NCI-H82 treated with DMSO at 0.1 percent for 48 hours (cell line): Measurements from ENCODE around the gene SIAH1.
"Not testable (repeated sequence)": the region's sequence is repeated elsewhere in the genome, so short reads cannot be mapped to it uniquely, and the experiment has no call there.

Experiments
- DNase-seq: peaks from one replicate; lab custom pipeline; 2025; ENCODE audit not compliant: unreplicated experiment; lab: John Stamatoyannopoulos, UW

Gene SIAH1

DNA sequence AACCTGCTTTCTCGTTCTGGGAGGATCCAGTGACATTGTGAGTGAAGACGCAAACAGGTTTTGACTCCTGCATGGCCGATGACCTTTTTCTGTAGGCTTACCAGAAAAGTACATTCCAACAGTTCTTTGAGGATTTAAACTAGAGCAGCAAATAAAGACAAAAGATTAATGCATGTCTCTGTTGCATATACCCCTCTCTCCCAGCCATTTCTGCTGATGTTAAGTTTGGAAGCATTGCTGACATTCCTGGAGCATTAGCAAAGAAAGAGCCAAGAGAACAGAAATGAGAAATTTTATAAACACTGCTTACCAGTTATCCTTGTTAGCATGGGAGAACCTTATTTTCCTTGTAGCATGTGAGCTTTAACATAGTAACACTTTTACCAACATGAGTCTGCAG is 49.3 kb downstream of the SIAH1 start:
- DNase-seq, result no peak

DNA sequence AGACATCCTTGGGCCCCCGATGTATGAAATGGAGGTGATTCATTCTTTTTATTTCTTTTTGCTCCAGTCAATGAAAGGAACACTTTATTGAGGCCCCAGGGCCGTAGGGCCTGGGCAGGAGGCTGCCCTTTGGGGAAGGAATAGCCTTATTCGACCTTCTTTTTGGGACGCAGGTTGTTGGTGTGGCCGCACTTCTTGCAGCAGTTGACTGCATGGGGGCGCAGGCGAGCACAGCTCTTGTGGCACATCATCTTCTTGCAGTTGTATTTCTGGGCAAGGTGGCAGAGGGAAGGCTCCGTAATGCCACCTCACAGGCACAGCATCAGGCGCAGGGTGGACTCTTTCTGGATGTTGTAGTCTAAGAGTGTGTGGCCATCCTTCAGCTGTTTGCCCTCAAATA is 50.9 kb downstream of the SIAH1 start:
- no peak for DNase-seq

DNA sequence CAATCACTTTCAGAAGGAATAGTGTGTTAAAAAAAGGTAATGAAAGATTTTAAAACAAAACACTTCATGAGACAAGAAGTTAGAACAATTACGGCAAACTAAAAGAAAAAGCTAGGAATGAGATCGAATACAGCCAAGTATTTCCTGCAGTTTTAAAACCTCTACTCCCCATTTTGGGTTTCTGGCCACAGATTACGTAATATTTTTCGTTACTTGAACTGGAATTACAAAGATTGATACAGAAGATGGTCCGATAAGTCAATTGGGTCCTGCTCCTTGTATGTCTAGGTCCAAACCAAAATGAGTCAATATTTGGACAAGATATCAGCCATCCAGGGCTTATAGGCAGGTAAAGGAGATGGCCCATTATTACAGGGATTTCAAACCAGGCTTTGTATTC is 52.2 kb downstream of the SIAH1 start:
- DNase-seq, result no peak

DNA sequence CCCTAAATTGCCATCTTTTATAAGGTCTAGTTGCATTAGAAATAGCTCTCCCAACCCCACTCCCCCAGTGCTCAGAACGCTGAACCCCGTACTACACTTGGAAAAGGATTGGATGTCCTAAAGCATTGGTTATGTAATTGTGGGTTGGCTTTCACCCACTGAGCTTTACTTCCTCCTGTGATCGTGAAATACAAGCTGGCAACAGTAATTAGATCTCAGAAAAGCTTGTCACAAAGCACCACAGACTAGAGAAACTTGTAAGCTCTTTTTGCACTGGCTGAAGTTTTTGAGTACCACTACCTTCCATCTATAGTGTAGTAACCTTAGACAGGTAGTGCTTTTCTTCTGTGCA is 54.4 kb downstream of the SIAH1 start:
- no peak for DNase-seq

DNA sequence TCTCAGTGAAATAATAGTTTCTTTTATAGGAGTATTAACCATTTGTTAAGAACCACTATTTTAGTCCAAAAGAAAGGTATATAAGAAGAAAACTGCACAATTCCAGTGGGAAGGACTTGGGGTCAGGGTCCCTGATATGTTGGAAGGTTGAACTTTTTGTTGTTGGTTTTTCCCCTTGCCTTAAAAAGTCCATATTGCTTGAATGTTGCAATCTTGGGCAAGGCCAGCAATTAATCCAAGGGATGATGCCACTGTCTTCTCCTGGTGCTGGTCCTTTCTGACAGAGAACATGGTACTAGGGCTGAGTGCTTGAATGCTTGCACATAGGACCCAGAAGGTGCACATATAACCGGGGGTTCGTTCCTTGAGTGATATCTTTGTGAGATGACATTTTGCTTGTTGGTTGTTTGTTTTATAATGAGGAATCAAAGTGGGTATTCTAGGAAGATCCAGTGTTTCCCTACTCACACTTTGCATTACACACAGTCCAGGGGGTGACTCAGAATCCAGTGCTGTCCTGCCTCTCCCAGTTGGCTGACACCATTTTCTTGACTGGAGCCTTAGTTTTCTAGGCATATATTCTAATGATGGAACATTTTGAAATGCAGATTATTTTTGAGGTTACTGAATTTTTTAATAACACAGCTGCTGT is 54.9 kb downstream of the SIAH1 start:
- DNase-seq, result no peak

DNA sequence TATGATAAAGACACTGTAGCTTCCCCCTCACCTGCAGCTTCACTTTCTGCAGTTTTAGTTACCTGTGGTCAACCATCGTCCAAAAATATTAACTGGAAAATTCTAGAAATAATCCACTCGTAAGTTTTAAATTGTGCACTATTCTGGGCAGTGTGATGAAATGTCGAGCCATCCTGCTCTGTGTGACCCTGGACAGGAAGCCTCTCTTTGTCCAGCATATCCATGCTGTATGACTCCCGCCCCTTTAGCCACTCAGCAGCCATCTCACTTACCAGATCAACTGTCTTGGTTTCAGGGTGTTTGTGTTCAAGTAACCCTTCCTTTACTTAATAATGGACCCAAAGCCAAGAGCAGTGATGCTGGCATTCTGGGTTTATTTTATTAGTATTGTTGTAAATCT is 56.1 kb downstream of the SIAH1 start:
- DNase-seq, result no peak

DNA sequence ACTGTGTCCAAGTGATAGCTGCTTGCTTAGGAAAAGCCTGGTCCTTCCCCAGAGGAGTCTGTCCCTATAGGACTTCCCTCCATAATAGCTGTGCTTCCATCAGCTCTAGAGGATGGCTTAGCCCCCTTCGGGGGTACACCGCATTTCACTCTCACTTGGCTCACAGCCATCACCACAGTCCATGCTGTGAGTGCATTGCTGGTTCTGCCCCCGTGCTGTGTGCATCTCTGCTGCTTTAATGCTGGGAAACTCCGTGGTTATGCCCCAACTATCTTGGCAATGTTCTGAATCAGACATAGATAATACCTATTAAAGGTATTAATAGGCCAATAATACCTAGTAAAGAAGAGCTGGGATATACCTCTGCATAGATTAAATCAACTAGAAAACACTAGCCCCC is 58.3 kb downstream of the SIAH1 start:
- DNase-seq, result no peak

DNA sequence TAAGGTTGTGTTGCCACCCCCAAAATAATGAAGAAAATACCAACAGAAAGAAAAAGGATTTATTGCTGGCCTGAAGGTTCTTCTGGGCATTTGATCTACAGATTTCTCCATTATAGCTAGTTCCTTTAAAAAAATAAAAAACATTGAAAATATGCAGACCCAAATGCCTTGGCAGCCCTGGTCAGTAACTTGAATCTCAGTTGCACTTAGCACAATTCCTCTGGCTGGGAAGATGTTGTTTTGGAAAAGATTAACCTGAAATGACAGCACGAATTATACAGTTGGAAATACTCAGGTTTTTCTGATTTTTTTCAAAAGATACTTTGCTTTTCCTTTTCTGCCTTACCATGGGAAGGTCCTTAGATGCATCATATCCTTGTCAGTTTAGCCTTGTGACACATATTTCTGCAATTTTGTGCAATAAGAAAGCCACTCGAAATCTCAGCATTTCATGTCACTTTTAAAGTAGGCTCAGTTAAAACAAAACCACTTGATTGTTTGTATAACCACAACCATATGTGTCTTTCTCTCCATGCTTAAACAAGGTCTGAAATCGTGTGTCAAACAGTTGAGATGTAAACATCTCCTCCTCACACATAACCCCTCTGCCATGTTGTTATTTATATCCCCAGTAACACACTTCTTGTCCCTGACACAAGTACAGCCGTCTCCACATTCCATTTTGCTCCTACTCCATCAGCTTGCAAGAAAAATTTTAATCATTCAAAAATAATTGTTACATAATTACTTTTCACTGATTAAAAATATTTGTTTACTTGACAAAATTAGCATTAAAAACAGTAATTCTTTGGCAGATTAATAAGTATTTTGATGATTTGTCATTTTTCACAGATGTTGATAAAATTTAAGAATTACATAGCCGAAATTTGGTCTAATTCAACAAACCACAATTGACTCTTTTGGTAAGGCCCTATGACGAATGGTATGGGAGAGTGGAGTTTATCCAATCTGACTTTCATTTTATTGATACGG is 61.1 kb downstream of the SIAH1 start:
- no peak for DNase-seq

DNA sequence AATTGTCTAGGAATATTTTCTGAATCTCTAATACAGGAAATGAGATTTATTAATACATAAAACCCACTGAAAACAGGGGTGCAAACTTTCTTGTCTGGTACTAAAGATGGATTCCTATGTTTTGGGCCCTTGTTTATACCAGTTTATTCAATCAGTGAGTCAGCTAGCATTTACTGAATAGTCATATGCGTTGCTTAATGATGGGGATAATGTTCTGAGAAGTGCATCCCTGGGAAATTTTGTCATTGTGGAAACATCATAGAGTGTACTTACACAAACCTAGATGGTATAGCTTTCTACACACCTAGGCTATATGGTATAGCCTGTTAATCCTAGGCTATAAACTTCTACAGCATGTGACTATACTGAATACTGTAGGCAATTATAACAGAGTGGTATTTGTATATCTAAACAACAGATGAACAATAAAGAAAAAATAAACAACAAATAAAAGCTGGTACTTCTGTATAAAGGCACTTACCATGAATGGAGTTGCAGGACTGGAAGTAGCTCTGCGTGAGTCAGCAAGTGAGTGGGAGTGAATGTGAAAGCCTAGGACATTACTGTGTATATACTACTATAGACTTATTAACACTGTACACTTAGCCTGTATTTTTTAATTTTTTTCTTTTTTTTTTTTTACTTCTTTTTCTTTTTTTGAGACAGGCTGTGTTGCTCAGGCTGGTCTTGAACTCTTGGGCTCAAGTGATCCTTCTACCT is 63.7 kb downstream of the SIAH1 start:
- DNase-seq, result no peak

DNA sequence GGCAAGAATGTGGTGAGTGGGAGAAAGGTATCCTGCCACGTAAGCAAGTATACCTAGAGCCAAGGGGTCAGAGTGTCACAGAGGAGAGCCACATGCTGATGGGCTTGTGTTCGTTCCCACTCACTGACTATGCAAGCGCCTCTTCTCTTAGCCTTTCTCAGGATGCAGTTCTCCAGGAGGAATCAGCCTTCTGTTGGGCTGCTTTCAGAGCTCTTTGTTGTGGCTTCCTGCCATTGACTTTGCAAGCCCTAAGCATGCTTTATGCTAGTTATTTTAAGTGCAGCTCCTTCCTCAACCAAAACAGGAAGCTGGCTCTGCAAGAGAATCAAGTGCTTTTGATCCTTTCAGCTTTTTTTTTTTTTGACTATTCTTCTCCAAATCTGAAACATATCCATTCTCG is 66.6 kb downstream of the SIAH1 start:
- DNase-seq, result no peak

DNA sequence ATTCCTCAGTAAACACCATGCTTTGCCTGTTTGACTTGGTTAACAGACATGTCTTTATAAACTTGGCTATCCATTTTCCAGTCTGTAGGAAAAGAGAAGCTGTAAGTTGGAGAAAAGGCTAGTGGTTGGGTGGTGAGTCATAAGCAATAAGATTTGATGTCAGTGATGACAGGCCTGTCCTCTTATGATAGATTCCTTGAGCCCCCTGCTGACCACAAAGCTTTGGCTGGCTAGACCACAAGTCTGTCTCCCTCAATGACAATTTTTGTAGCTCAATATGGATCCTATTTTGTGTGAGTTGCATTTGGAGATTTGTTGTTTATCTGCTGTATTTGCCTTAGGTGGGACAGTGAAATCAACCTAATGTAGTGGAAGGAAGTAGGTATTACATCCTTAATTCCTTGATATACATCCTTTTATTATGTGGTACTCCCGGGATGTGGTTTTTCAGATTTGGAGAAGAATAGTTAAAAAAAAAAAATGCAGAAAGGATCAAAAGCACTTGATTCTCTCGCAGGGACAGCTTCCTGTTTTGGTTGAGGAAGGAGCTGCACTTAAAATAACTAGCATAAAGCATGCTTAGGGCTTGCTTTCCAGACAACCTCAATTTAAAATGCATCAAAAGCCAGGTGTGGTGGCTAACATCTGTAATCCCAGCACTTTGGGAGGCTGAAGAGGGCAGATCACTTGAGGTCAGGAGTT is 67.4 kb downstream of the SIAH1 start:
- DNase-seq, result no peak

DNA sequence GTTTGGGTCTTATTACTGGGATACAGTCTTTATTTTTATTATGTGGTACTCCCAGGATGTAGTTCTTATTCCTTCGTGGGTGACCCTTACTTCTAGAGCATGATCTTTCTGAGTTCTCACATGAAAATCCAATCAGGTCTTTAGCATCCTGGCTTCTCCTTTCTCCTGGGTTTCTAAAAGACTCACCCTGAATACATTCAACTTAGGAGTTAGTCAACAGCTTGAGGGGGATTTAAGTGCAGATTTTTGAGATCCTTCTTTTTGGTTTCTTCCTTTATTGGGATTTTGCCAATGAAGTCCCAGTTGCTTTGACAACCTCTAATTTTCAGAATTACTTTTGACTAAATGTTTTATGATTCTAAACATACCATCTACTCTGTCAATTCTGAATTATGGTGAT is 68.2 kb downstream of the SIAH1 start:
- no peak for DNase-seq

DNA sequence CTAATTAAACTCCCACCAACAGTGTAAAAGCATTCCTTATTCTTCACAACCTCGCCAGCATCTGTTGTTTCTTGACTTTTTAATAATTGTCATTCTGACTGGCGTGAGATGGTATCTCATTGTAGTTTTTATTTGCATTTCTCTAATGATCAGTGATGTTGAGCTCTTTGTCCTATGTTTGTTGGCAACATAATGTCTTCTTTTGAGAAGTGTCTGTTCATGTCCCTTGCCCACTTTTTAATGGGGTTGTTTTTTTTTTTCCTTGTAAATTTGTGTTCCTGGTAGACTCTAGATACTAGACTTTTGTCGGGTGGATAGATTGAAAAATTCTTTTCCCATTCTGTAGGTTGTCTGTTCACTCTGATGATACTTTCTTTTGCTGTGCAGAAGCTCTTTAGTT is 71.3 kb downstream of the SIAH1 start:
- not testable (repeated sequence) for DNase-seq

DNA sequence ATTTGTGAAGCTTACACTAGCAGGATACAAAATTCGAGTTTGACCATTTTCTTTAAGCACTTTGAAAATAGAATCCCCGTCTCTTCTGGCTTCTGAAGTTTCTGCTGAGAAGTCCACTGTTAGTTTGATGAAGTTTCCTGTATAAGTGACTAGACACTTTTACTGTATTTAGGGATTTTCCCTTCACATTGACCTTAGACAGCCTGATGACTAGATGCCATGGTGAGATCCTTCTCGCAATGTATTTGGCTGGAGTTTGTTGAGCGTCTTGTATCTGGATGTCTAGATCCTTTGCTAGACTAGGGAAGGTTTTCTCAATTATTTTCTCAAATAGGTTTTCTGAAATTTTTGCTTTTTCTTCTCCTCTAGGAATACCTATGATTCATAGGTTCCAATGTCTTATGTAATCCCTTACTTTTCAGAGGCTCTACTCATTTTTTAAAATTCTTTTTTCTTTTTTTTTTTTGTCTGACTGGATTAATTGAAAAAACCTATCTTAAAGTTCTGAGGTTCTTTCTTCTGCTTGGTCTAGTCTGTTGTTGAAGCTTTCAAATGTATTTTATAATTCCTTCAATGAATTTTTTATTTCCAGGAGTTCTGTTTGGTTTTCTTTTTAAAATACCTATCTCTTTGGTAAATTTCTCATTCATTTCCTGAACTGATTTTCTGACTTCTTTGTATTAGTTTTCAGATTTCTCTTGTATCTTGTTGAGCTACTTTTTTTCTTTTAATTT is 74.1 kb downstream of the SIAH1 start:
- DNase-seq, result no peak
